SK-N-MC (cell line): Measurements from ENCODE around the gene USP35.

Experiments
- EZH2 ChIP-seq: fragments of 200-600 bp; sonication (generic); IDR thresholded peaks from one replicate; pipeline ENCODE4 v1.6.1; 2017; ENCODE audit warnings: antibody characterized with exemption
- POLR2AphosphoS5 ChIP-seq: IDR thresholded peaks from 2 replicates; pipeline ENCODE4 v1.6.1; 2012; ENCODE audit warnings: mild to moderate bottlenecking, low read depth, low read length, borderline replicate concordance

DNA sequence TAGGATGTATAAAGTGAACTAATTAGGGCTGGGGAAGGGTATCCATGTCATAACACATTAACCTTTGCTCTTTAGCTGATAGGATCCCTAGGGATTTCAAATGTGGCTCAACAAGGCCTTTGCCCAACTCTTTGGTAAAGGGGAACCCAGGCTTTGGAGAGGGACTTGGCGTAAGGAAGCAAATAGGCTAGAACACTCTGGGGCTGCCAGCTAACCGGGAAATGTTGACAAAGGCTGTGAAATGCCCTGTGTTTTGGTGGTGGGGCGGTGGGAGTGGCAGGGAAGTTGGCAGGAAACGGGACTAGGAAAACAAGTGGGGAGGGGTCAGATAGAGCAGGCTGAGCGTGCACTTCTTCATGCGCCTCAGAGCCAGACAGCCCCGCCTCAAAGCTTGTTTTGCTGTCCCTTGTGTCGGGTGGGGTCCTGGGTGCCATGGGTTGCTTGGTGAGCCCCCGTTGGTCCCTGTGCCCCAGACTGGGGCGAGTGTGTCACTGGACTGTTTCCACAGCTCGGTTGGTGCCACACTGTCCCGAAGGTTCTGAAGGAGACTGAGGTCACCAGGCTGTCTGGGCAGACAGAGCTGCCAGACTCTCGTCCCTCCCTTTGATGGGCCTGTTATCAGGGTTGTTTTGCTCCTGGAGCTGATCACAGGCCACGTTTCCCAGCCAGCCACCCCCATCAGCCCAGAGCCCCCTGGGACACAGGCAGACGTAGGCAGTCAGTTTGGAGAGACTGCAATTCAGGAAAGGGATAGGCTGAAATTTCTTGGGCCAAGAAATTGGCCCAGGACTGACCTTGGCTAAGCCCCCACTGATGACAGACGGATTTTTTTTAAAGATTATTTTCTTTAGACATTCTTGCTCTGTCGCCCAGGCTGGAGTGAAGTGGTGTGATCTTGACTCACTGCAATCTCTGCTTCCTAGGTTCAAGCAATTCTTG is 19.9 kb upstream of the USP35 start:
- TF ChIP-seq EZH2 (no peak), POLR2AphosphoS5 (no peak)
